ENCODE measurements around the gene EEF1A2.
A peak's percentile ranks its signal among the peaks of the same experiment; 100 is the strongest.

- TF ChIP-seq MAX (IDR thresholded peaks at IDR 0.05) (peak; percentile 69; the same call in 1 of the 2 replicates), EP300 (IDR thresholded peaks at IDR 0.05; ENCODE audit: borderline replicate concordance) (no peak), CEBPB (IDR thresholded peaks at IDR 0.05) (no peak), CREB1 (IDR thresholded peaks at IDR 0.05; ENCODE audit: low read depth) (no peak), FOXM1 (IDR thresholded peaks at IDR 0.05; ENCODE audit: borderline replicate concordance, low read depth) (no peak), RAD21 (IDR thresholded peaks at IDR 0.05; ENCODE audit: low read depth) (no peak), TAF1 (IDR thresholded peaks at IDR 0.05; ENCODE audit: low read depth) (no peak)
Observed at GRCh38 chr20:63475209-63475608, 23.7 kb downstream of the EEF1A2 start.
